Measurements from ENCODE around the gene UBALD2.

DNA sequence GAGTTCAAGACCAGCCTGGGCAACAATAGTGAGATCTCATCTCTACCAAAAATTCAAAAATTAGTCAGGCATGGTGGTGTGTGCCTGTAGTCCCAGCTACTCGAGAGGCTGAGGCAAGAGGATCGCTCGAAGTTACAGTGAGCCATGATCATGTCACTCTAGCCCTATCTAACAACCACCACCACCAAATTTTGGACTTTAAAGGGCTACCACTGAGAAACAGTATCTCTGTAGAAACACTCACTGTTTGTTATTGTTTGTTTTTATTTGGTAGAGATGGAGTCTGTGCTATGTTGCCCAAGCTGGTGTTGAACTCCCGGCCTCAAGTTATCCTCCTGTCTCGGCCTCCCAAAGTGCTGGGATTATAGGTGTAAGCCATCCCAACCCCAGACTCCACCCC lies 1.3 kb upstream of the UBALD2 start:
- TF ChIP-seq, protein P1, sequence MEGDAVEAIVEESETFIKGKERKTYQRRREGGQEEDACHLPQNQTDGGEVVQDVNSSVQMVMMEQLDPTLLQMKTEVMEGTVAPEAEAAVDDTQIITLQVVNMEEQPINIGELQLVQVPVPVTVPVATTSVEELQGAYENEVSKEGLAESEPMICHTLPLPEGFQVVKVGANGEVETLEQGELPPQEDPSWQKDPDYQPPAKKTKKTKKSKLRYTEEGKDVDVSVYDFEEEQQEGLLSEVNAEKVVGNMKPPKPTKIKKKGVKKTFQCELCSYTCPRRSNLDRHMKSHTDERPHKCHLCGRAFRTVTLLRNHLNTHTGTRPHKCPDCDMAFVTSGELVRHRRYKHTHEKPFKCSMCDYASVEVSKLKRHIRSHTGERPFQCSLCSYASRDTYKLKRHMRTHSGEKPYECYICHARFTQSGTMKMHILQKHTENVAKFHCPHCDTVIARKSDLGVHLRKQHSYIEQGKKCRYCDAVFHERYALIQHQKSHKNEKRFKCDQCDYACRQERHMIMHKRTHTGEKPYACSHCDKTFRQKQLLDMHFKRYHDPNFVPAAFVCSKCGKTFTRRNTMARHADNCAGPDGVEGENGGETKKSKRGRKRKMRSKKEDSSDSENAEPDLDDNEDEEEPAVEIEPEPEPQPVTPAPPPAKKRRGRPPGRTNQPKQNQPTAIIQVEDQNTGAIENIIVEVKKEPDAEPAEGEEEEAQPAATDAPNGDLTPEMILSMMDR (optimal IDR thresholded peaks at IDR 0.05 in 1 of 3, IDR thresholded peaks at IDR 0.05 in 1 of 3, conservative IDR thresholded peaks at IDR 0.05 in 1 of 3; ENCODE audit: extremely low read depth in 1 of 3, insufficient read depth in 2 of 3, low read length in 3 of 3), result no peak
- TF ChIP-seq EZH2 (IDR thresholded peaks at IDR 0.05; ENCODE audit: low read length), result no peak

All from keratinocyte (primary cell).